ENCODE data around the gene TEC.
"Not testable (repeated sequence)": the region's sequence is repeated elsewhere in the genome, so short reads cannot be mapped to it uniquely, and the experiment has no call there.

TEC gene

DNA sequence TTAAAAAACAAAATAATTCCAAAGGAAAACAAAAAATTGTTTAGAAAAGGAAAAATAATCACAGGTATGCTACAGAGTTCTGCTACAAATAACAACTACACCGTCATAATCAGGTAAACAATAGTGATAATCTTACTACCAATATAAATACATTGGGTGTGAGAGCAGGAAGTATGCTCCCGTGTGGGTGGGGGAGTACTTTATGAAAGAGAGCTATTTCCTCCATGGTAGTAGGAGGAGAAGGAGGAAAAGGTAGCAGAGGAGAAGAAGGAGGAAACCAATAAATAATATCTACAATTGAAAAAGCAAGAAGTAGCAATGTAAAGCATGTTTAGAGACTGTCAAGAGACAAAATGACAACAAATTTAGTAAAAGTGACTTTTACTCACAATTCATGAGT is 35.1 kb downstream of the TEC start:
- no peaks in the 10 kb centered on the region for H3K27me3 ChIP-seq
- H3K4me2 ChIP-seq, result peak overlapping the region; percentile 26; the same call in 1 of the 2 replicates
- peaks cover 29% of the 10 kb centered on the region for H3K36me3 ChIP-seq
- no peaks in the 10 kb centered on the region for H4K20me1 ChIP-seq
- no peak overlapping the region for H3K27ac ChIP-seq
- H3K4me1 ChIP-seq, result peaks cover 16% of the 10 kb centered on the region
- no peak for TF ChIP-seq Cebpa-rat (IDR thresholded peaks at IDR 0.05)
- H3K9me3 ChIP-seq, result peaks cover 28% of the 10 kb centered on the region
- no peak overlapping the region for H3K4me3 ChIP-seq
- no peak overlapping the region for H3K9ac ChIP-seq

DNA sequence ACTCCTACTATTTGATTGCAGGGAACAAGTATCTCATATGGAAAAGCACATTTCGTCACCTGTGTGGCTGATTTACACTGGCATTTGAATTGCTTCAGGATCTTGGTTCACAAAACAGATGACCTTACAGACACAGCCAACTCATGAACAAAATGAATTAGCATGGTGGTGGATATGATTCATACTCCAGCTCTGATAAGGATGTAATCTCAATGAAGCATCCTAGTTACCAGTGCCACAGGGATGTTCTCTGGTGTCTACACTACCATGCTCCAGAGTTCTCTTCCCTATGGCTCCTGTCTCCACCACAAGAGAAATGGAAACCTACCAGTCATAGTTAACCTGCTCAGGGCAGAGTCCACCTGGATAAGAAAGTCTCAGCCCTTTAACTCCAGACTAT is 40.7 kb downstream of the TEC start:
- Histone ChIP-seq H3K36me3 (peaks cover 75% of the 10 kb centered on the region), H3K9me3 (peaks cover 21% of the 10 kb centered on the region), H3K4me1 (peaks cover 32% of the 10 kb centered on the region), H3K27ac (no peak overlapping the region), H3K4me3 (no peak overlapping the region), H4K20me1 (0 out of 2 replicates have a peak, but pooled peaks cover 5% of the 10 kb centered on the region), H3K27me3 (no peaks in the 10 kb centered on the region), H3K9ac (no peak overlapping the region), H3K4me2 (no peak overlapping the region)
- TF ChIP-seq Cebpa-rat (IDR thresholded peaks at IDR 0.05), result no peak

DNA sequence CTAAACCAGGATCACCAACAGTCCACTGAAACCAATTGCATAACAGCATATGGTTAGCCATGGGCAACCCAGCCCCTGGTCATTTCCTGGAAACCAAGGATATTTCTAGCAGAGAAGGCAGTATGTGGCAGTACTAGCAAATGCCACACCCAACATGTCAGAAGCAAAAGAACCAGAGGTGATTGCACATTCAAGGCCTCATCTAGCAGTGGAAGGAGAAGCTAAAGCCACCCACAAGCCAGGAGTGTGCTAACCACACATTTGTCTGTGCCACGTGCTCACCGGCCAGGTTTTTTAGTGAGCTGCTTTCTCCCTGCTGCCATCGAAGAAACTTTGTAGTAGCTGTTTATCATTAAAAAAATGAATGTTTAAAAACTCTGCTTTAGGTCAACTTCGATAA is 42.0 kb downstream of the TEC start:
- TF ChIP-seq Cebpa-rat (IDR thresholded peaks at IDR 0.05), result no peak
- Histone ChIP-seq H3K27me3 (no peaks in the 10 kb centered on the region), H3K27ac (no peak overlapping the region), H3K4me2 (no peak overlapping the region), H3K4me1 (peaks cover 42% of the 10 kb centered on the region), H3K9me3 (peaks cover 14% of the 10 kb centered on the region), H3K36me3 (peaks cover 77% of the 10 kb centered on the region), H4K20me1 (0 out of 2 replicates have a peak, but pooled peaks cover 5% of the 10 kb centered on the region), H3K9ac (no peak overlapping the region), H3K4me3 (no peak overlapping the region)

DNA sequence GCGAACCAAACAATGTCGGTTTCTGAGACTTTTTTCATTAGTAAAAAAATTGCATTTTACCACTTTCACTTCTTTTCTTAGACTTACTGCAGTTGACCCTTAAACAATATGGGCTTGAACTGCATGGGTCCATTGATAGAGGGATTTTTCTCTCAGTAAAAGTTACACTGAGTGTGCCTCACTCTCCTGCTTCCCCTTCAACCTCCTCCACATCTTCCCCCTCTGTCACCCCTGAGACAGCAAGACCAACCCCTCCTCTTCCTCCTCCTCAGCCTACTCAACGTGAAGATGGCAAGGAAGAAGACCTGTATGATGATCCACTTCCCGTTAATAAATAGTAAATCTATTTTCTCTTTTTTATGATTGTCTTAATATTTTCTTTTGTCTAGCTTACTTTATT is 43.4 kb downstream of the TEC start:
- peaks cover 19% of the 10 kb centered on the region for H3K9me3 ChIP-seq
- H3K4me3 ChIP-seq, result no peak overlapping the region
- peaks cover 80% of the 10 kb centered on the region for H3K36me3 ChIP-seq
- H3K27me3 ChIP-seq, result no peaks in the 10 kb centered on the region
- H4K20me1 ChIP-seq, result 0 out of 2 replicates have a peak, but pooled peaks cover 5% of the 10 kb centered on the region
- no peak for TF ChIP-seq Cebpa-rat (IDR thresholded peaks at IDR 0.05)
- peak overlapping the region; percentile 41; the same call in 1 of the 2 replicates for H3K27ac ChIP-seq
- H3K4me2 ChIP-seq, result peak overlapping the region; percentile 44
- H3K4me1 ChIP-seq, result peaks cover 47% of the 10 kb centered on the region
- H3K9ac ChIP-seq, result no peak overlapping the region

DNA sequence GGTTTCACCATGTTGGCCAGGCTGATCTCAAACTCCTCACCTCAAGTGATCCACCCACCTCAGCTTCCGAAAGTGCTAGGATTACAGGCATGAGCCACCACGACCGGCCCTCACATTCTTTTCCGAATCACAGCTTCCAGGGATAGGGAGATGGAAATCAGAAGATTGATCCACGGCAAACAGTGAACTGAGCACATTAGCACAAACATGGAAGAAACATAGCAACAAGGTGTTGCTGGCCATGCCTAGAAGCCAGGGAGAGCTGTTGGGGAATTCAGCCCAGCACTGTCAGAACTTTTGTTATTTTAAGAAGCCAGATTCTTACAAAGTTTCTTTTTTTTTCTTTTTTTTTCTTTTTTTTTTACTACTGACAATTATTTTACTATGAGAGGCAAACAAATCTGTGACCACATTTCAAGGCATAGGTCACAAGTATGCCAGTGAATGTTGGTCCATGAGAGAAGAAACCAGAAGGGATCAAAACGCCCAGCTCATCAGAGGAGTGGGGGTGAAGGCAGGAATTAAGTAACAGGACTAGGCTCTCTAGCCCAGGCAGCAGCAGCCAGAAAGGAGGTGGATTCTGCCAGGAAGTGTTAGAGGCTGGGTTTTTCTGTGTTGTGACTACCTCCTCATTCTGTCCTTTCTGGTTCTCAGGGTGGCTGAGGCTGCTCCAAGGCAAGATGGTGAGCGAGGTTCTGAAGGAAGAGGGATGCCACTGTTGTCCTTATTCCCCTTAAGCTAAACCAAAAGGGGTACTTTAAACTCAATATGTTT is 44.1 kb downstream of the TEC start:
- Histone ChIP-seq H3K4me2 (peak overlapping the region; percentile 44), H3K27me3 (no peaks in the 10 kb centered on the region), H3K4me3 (no peak overlapping the region), H3K9me3 (peaks cover 25% of the 10 kb centered on the region), H3K4me1 (peaks cover 47% of the 10 kb centered on the region), H3K9ac (0 out of 2 replicates have a peak overlapping the region, but pooled peaks have one; percentile 8), H4K20me1 (0 out of 2 replicates have a peak, but pooled peaks cover 5% of the 10 kb centered on the region), H3K36me3 (peaks cover 84% of the 10 kb centered on the region), H3K27ac (peak overlapping the region; percentile 41; the same call in 1 of the 2 replicates)
- TF ChIP-seq Cebpa-rat (IDR thresholded peaks at IDR 0.05), result no peak

DNA sequence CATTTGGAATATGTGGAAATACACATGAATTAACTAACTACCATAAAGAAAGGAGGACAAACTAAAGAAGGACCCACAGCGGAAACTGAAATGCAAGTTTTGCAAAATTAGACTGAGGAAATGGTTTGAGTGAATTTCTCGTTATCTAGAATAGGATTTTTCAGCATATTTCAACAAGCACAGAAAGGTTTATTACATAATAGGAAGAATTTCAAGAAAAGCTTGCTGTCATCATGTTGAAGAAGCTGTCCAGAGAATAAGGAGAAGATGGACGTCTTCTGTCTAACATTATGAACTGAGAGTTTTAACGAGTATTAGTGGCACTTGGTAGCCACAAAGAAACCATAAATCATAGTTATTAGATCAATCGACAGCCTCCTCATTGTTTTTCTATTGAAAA is 45.0 kb downstream of the TEC start:
- Histone ChIP-seq H3K27me3 (no peaks in the 10 kb centered on the region), H3K9me3 (peaks cover 35% of the 10 kb centered on the region), H4K20me1 (0 out of 2 replicates have a peak, but pooled peaks cover 5% of the 10 kb centered on the region), H3K27ac (0 out of 2 replicates have a peak overlapping the region, but pooled peaks have one; percentile 10), H3K4me3 (no peak overlapping the region), H3K36me3 (peaks cover 84% of the 10 kb centered on the region), H3K4me2 (no peak overlapping the region), H3K4me1 (peaks cover 47% of the 10 kb centered on the region), H3K9ac (no peak overlapping the region)
- no peak for TF ChIP-seq Cebpa-rat (IDR thresholded peaks at IDR 0.05)

DNA sequence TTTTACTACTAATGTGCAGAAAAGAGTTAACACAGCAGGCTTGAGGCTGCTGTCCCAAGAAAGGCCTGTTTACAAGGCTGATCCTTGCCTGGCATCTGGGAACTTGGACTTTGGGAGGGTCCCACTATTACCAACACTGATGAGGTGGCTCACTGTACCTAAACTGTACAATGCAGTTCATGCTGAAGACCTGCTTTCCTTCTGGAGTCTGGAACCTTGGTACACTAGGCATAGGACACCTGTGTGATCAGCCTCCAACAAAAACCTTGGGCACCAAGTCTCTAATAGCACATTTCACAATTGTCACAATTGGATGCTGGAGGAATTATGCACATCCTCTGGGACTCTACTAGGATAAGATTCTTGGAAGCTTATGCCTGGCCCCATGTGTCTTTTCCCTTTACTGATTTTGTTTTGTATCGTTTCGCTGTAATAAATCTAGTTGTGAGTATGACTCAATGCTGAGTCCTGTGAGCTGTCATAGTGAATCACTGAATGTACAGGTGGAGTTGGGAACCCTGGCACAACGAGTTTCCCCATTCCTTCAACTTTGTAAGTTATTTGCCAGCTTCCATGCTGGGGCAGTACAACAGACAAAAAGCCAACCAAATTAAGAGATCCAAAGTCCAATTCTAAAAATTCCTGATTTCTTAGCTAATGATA is 45.9 kb downstream of the TEC start:
- Histone ChIP-seq H3K9ac (no peak overlapping the region), H3K36me3 (peaks cover 84% of the 10 kb centered on the region), H3K27me3 (no peaks in the 10 kb centered on the region), H3K27ac (no peak overlapping the region), H3K4me1 (peaks cover 47% of the 10 kb centered on the region), H3K4me2 (no peak overlapping the region), H3K4me3 (no peak overlapping the region), H3K9me3 (peaks cover 41% of the 10 kb centered on the region), H4K20me1 (no peaks in the 10 kb centered on the region)
- TF ChIP-seq Cebpa-rat (IDR thresholded peaks at IDR 0.05), result no peak

DNA sequence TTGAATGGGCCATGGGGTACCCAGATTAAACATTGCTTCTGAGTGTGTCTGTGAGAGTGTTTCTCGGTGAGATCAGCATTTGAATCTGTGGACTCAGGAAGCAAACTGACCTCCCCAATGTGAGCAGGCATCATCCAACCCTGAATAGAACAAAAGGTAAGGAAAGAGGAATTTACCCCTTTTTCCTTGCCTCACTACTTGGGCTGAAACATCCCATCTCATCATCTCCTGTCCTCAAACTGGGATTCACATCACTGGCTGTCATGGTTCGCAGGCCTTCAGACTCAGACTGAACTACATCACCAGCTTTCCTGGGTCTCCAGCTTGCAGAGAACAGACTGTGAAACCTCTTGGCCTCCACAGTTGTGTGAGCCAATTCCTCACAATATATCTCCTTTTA is 47.1 kb downstream of the TEC start:
- peak overlapping the region; percentile 12 for H3K4me2 ChIP-seq
- peaks cover 84% of the 10 kb centered on the region for H3K36me3 ChIP-seq
- no peak for TF ChIP-seq Cebpa-rat (IDR thresholded peaks at IDR 0.05)
- no peak overlapping the region for H3K9ac ChIP-seq
- no peaks in the 10 kb centered on the region for H3K27me3 ChIP-seq
- H3K9me3 ChIP-seq, result peaks cover 47% of the 10 kb centered on the region
- no peak overlapping the region for H3K4me3 ChIP-seq
- H4K20me1 ChIP-seq, result no peaks in the 10 kb centered on the region
- H3K4me1 ChIP-seq, result peaks cover 43% of the 10 kb centered on the region
- no peak overlapping the region for H3K27ac ChIP-seq

DNA sequence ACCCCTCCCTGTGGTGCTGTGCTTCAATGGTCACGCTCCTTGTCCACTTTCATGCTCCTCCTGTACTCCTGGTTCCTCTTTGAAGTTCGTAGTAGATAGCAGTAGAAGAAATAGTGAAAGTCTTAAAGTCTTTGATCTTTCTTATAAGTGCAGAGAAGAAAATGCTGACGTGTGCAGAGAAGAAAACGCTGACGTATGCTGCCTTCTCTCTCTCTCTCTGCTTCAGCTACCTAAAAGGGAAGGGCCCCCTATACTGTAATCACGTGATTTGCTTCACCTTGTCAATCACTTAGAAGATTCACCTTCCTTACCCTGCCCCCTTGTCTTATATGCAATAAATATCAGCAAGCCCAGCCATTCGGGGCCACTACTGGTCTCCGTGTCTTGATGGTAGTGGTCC is 50.2 kb downstream of the TEC start:
- not testable (repeated sequence) for H3K4me2 ChIP-seq, H3K27me3 ChIP-seq, H3K27ac ChIP-seq, H3K9ac ChIP-seq, H3K4me3 ChIP-seq, H4K20me1 ChIP-seq
- Histone ChIP-seq H3K4me1 (peaks cover 32% of the 10 kb centered on the region), H3K36me3 (peaks cover 83% of the 10 kb centered on the region), H3K9me3 (peaks cover 57% of the 10 kb centered on the region)

DNA sequence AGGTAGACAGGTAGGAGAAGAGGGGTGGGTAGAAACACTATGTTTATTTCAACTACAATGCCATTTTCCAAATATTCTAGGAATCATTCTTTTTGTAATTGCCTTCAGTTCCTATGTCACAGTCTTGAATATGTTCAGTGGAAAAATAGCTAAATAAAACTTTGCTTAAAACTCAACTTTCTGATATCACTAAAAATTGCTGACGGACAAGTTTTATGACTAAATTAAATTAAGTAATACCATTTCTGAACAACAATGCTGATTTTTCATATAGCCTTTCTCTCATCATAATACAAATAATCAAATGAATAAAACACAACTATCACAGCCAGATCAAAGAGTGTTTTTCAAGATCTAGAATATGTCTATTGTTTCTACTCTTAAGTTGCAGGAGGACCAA is 53.1 kb downstream of the TEC start:
- Histone ChIP-seq H3K4me2 (no peak overlapping the region), H4K20me1 (no peaks in the 10 kb centered on the region), H3K4me1 (peaks cover 42% of the 10 kb centered on the region), H3K27me3 (no peaks in the 10 kb centered on the region), H3K9ac (no peak overlapping the region), H3K27ac (no peak overlapping the region), H3K4me3 (no peak overlapping the region), H3K36me3 (peaks cover 66% of the 10 kb centered on the region), H3K9me3 (peaks cover 46% of the 10 kb centered on the region)
- no peak for TF ChIP-seq Cebpa-rat (IDR thresholded peaks at IDR 0.05)

Data from BLaER1 (cell line).